K562 (cell line): ENCODE results near the gene BACH1. TPM values are rescaled to one million over a fixed set of nuclear protein-coding genes. Genes with fewer than 3 reads are reported as not detected.

Source experiments
- ATAC-seq: fragments of 200-7000 bp; cut with Tn5 transposase; 3 replicates; pipeline ENCODE4 v1.9.1; 2020; ENCODE audit warnings: moderate library complexity
- BruUV-seq: library from RNA; stranded (reverse); fragments of 400-500 nt; replicated peaks from 2 replicates; lab custom pipeline; 2021; lab: Mats Ljungman, UMichigan
- CTCF ChIA-PET: fragments of 300-600 bp; formaldehyde crosslinking; extraction: SDS; loops from one replicate; lab custom pipeline; 2021; ENCODE audit warnings: low intra/inter-chr PET ratio; lab: Yijun Ruan, JAX
- POLR2A ChIA-PET: fragments of 300-600, 350-650 bp; sonication (Branson Sonifier 250); formaldehyde crosslinking; extraction: SDS; loops from one replicate; lab custom pipeline; 2021; ENCODE audit warnings: antibody characterized with exemption, inconsistent platforms; lab: Yijun Ruan, JAX
- DNase-seq, 4 experiments: peaks; one replicate each; pipeline versions ENCODE4 v3.0.0 to v3.0.0-alpha.2; 2011 to 2018; ENCODE audit warnings: low spot score in 3 of 4, mixed read lengths in 3 of 4; ENCODE audit errors: extremely low read depth in 1 of 4
- FAIRE-seq: peaks from 2 replicates; lab custom pipeline; 2011; peaks lifted over from hg19 to GRCh38; lab: Jason Lieb, UNC
- H2AFZ ChIP-seq: 2 replicates; pipeline ENCODE4 v1.6.0; 2011; ENCODE audit warnings: low read depth, low read length, control low read depth, inconsistent platforms
- H3K27ac ChIP-seq: fragments of 200-600 bp; 3 replicates; pipeline ENCODE4 v1.8.0; 2011; ENCODE audit warnings: low read depth, mild to moderate bottlenecking, control low read depth, inconsistent platforms, low read length, moderate library complexity, mixed read lengths; ENCODE audit errors: extremely low read depth
- H3K27me3 ChIP-seq, 2 experiments: fragments of 300-600 bp in 1 of 2; 2 replicates in 1 of 2; 3 replicates in 1 of 2; pipeline versions ENCODE4 v1.6.0 to v1.8.0; 2011; ENCODE audit warnings: inconsistent platforms in 2 of 2, low read length in 2 of 2, mild to moderate bottlenecking in 1 of 2, mixed read lengths in 1 of 2, moderate library complexity in 1 of 2; ENCODE audit not compliant: control insufficient read depth in 2 of 2, insufficient read depth in 2 of 2
- H3K36me3 ChIP-seq: fragments of 300-600 bp; 3 replicates; pipeline ENCODE4 v1.8.0; 2011; ENCODE audit warnings: mild to moderate bottlenecking, low read length, inconsistent platforms; ENCODE audit not compliant: control insufficient read depth, insufficient read depth
- H3K4me1 ChIP-seq, 2 experiments: fragments of 200-600 bp in 1 of 2; replicated peaks in 1 of 2; 2 replicates in 1 of 2; 3 replicates in 1 of 2; pipeline versions ENCODE4 v1.5.1 to v1.8.0; 2011; ENCODE audit warnings: inconsistent platforms in 2 of 2, low read length in 2 of 2, mild to moderate bottlenecking in 1 of 2, mixed read lengths in 1 of 2, moderate library complexity in 1 of 2; ENCODE audit not compliant: control insufficient read depth in 2 of 2, insufficient read depth in 2 of 2
- H3K4me2 ChIP-seq: 2 replicates; pipeline ENCODE4 v1.6.1; 2011; ENCODE audit warnings: low read length, control low read depth, inconsistent platforms, mixed read lengths; ENCODE audit not compliant: insufficient read depth
- H3K4me3 ChIP-seq: fragments of 200-600 bp; sonication (generic), shearing (Covaris generic); 2 replicates; pipeline ENCODE4 v1.5.1; 2016; ENCODE audit warnings: control low read depth, inconsistent platforms
- H3K79me2 ChIP-seq: fragments of 200-600 bp; 3 replicates; pipeline ENCODE4 v1.8.0; 2011; ENCODE audit warnings: low read length, inconsistent platforms; ENCODE audit not compliant: control insufficient read depth, insufficient read depth
- H3K9ac ChIP-seq, 2 experiments: 2 replicates each; pipeline versions ENCODE4 v1.6.0 to v1.6.1; 2011; ENCODE audit warnings: low read depth in 2 of 2, low read length in 2 of 2, control low read depth in 1 of 2, inconsistent platforms in 1 of 2, mild to moderate bottlenecking in 1 of 2, mixed read lengths in 1 of 2; ENCODE audit not compliant: insufficient read depth in 1 of 2
- H3K9me1 ChIP-seq: one replicate; pipeline ENCODE4 v1.6.0; 2011; ENCODE audit warnings: inconsistent platforms, mild to moderate bottlenecking, low read length, moderate library complexity; ENCODE audit not compliant: control insufficient read depth, insufficient read depth
- H3K9me3 ChIP-seq: replicated peaks from 2 replicates; pipeline ENCODE4 v1.5.1; 2011; ENCODE audit warnings: low read depth, low read length, inconsistent platforms; ENCODE audit not compliant: control insufficient read depth, insufficient read depth
- H4K20me1 ChIP-seq: replicated peaks from 2 replicates; pipeline ENCODE4 v1.6.1; 2011; ENCODE audit warnings: low read length, inconsistent platforms, mixed read lengths; ENCODE audit not compliant: control insufficient read depth, insufficient read depth
- E4F1 ChIP-seq: fragments of 250-450 bp; sonication (Bioruptor Pico); IDR thresholded peaks from 2 replicates; pipeline ENCODE4 v1.5.0; 2021; ENCODE audit warnings: mild to moderate bottlenecking, borderline replicate concordance
- KLF13 ChIP-seq: fragments of 450-650 bp; IDR thresholded peaks from 2 replicates; pipeline ENCODE4 v1.6.1; 2016; ENCODE audit warnings: missing genetic modification characterization, low read depth, mild to moderate bottlenecking, missing compliant biosample characterization, moderate library complexity, borderline replicate concordance
- WGBS: fragments of 100-300 bp; shearing (Covaris generic); methylation state at CpG from one replicate; pipeline ENCODE4 v1.1.6; 2016; ENCODE audit warnings: low coverage, mixed read lengths; ENCODE audit not compliant: insufficient coverage; ENCODE audit errors: missing lambda C conversion rate; 5-methylcytosine and 5-hydroxymethylcytosine counted together
- in situ Hi-C: fragments of 300-500 bp; cut with MboI; formaldehyde crosslinking; loops from 4 replicates; pipeline ENCODE4 v1.15.0; 2018; ENCODE audit warnings: inconsistent platforms, mixed read lengths
- intact Hi-C: fragments of 100-400 bp; cut with micrococcal nuclease; formaldehyde crosslinking; loops from 2 replicates; pipeline ENCODE4 v1.14.2; 2022
- polyA plus RNA-seq, 8 experiments: library from polyadenylated mRNA; depleted of rRNA in 4 of 8; stranded (reverse) in 5 of 8; unstranded in 3 of 8; fragments of >200 nt; fragmentation: Nextera tagmentation in 2 of 8; fragmentation: Illumina TruSeq in 1 of 8; extraction: Ambion mirVana in 2 of 8; extraction: Trizol in 1 of 8; gene quantifications; 2 replicates each; pipeline versions ENCODE4 v1.2.1 to v1.2.3, GENCODE V29; 2011 to 2014; ENCODE audit warnings: inconsistent platforms in 1 of 8, missing spikeins in 1 of 8
- total RNA-seq, 7 experiments: library from RNA; depleted of rRNA in 6 of 7; stranded (reverse); fragments of >200 nt in 6 of 7; fragmentation: Illumina TruSeq in 2 of 7; extraction: Trizol in 2 of 7; gene quantifications; 2 replicates each; pipeline versions ENCODE4 v1.2.1 to v1.2.3, GENCODE V29; 2011 to 2021; ENCODE audit warnings: low replicate concordance in 1 of 7

Gene BACH1
- total and polyA plus RNA-seq, 9 of the 15 experiments (the other 6 are each of a cell fraction or from before 2014, with no cell fraction given), result 10.6 to 58.5 (median 28.6) TPM

- H3K9me1 ChIP-seq, result peaks cover 4% of the 10 kb centered on the region
- H2AFZ ChIP-seq, result no peak overlapping the region
- H3K9ac ChIP-seq, result peak overlapping the region in 1 of 2 experiments; percentile 22; a peak in 2 of 4 replicates
- BruUV-seq, result no TSS peak
- intact Hi-C loops, result loop anchor here (10.0 kb wide), 1 partner anchor 349 kb away; no protein-coding TSS in a partner anchor
- peak overlapping the region; percentile 49; the same call in 1 of the 2 replicates for H3K4me2 ChIP-seq
- peaks cover 100% of the 10 kb centered on the region for H3K79me2 ChIP-seq
- ATAC-seq (no peak), DNase-seq (no peak), FAIRE-seq (no peak)
- no peak overlapping the region for H3K4me3 ChIP-seq
- POLR2A ChIA-PET, result interaction anchor here (0.6 to 11.8 kb wide), 2 partner anchors 8 to 293 kb away, joined by 3 to 220 read pairs; no protein-coding TSS in a partner anchor
- peaks cover 12 to 76% of the 10 kb centered on the region in 2 experiments; a peak in 4 of 5 replicates for H3K4me1 ChIP-seq
- CTCF ChIA-PET, result interaction anchor here (0.7 kb wide), 1 partner anchor 167 kb away, joined by 6 read pairs; no protein-coding TSS in a partner anchor
- no peaks in the 10 kb centered on the region; the same call in 1 of the 2 replicates for H3K9me3 ChIP-seq
- H4K20me1 ChIP-seq, result peaks cover 31% of the 10 kb centered on the region
- H3K36me3 ChIP-seq, result peaks cover 21% of the 10 kb centered on the region
- TF ChIP-seq E4F1, result peak; percentile 47; the same call in 1 of the 2 replicates
- no peak for TF ChIP-seq KLF13 (tag)
- in situ Hi-C loops, result loop anchor here (5.0 kb wide), 1 partner anchor 332 kb away; no protein-coding TSS in a partner anchor
- 35% methylated on average over 1 of the region's 1 CpG for WGBS
- H3K27me3 ChIP-seq, result no peaks in the 10 kb centered on the region
- peak overlapping the region; percentile 78 for H3K27ac ChIP-seq
Observed at GRCh38 chr21:29305561-29305960, 6.8 kb downstream of the BACH1 start.
